H1 (cell line): ENCODE data around the gene PTPRE. TPM values are rescaled to one million over a fixed set of nuclear protein-coding genes. Genes with fewer than 3 reads are reported as not detected.

Source experiments
- CEBPB ChIP-seq: IDR thresholded peaks from 2 replicates; pipeline ENCODE4 v1.6.1; 2012; ENCODE audit warnings: low read depth, low read length
- polyA plus RNA-seq, 7 experiments: library from polyadenylated mRNA; depleted of rRNA in 3 of 7; stranded (reverse) in 5 of 7; unstranded in 2 of 7; fragments of >200 nt in 5 of 7; fragments of 200-250 nt in 2 of 7; gene quantifications; 1 replicate in 5 of 7; 2 replicates in 1 of 7; 4 replicates in 1 of 7; pipeline versions ENCODE4 v1.2.1 to v1.2.3, GENCODE V29; 2011 to 2013; ENCODE audit warnings: missing spikeins in 2 of 7, mixed read lengths in 2 of 7
- total RNA-seq: library from RNA; stranded (reverse); fragmentation: NEBNext Ultra II Directional; extraction: Animal tissue kit (Norgen Biotek cat#: 25700); gene quantifications from 2 replicates; pipeline ENCODE4 v1.2.1, GENCODE V29; 2021
- TF ChIP-seq, protein P1 (sequence below): fragments of 300-600 bp; sonication (generic); IDR thresholded peaks from 2 replicates; pipeline ENCODE4 v1.7.1; 2012; ENCODE audit warnings: low read length, moderate library complexity, mild to moderate bottlenecking, inconsistent platforms; ENCODE audit not compliant: insufficient replicate concordance
- TF ChIP-seq, protein P2 (sequence below): IDR thresholded peaks from 2 replicates; pipeline ENCODE4 v1.6.1; 2012; ENCODE audit warnings: low read length, inconsistent platforms

The PTPRE gene
- total and polyA plus RNA-seq, 2 of the 8 experiments (the other 6 are each of a cell fraction or from before 2014, with no cell fraction given), result 0.33 to 0.54 TPM

DNA sequence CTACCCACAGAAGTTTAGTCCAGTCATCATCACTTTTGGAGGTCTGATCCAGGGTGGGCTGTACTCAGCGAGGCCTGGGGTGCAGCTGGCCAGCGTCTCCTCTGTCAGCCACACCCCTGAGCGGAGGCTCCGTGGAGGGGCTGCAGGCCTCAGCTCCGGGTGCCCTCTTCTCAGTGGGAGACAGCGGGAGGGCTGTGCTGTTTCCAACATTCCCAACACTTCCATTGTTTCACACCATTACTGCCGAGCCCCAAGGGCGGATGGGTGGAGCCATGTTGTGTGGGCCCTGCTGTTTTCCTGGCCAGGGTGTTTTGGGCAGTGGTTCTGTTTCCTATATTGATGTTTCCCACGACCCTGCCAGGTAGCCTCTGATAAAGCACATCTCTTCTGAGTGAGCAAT is 124.3 kb downstream of the PTPRE start (continued):
- TF ChIP-seq, protein P1, sequence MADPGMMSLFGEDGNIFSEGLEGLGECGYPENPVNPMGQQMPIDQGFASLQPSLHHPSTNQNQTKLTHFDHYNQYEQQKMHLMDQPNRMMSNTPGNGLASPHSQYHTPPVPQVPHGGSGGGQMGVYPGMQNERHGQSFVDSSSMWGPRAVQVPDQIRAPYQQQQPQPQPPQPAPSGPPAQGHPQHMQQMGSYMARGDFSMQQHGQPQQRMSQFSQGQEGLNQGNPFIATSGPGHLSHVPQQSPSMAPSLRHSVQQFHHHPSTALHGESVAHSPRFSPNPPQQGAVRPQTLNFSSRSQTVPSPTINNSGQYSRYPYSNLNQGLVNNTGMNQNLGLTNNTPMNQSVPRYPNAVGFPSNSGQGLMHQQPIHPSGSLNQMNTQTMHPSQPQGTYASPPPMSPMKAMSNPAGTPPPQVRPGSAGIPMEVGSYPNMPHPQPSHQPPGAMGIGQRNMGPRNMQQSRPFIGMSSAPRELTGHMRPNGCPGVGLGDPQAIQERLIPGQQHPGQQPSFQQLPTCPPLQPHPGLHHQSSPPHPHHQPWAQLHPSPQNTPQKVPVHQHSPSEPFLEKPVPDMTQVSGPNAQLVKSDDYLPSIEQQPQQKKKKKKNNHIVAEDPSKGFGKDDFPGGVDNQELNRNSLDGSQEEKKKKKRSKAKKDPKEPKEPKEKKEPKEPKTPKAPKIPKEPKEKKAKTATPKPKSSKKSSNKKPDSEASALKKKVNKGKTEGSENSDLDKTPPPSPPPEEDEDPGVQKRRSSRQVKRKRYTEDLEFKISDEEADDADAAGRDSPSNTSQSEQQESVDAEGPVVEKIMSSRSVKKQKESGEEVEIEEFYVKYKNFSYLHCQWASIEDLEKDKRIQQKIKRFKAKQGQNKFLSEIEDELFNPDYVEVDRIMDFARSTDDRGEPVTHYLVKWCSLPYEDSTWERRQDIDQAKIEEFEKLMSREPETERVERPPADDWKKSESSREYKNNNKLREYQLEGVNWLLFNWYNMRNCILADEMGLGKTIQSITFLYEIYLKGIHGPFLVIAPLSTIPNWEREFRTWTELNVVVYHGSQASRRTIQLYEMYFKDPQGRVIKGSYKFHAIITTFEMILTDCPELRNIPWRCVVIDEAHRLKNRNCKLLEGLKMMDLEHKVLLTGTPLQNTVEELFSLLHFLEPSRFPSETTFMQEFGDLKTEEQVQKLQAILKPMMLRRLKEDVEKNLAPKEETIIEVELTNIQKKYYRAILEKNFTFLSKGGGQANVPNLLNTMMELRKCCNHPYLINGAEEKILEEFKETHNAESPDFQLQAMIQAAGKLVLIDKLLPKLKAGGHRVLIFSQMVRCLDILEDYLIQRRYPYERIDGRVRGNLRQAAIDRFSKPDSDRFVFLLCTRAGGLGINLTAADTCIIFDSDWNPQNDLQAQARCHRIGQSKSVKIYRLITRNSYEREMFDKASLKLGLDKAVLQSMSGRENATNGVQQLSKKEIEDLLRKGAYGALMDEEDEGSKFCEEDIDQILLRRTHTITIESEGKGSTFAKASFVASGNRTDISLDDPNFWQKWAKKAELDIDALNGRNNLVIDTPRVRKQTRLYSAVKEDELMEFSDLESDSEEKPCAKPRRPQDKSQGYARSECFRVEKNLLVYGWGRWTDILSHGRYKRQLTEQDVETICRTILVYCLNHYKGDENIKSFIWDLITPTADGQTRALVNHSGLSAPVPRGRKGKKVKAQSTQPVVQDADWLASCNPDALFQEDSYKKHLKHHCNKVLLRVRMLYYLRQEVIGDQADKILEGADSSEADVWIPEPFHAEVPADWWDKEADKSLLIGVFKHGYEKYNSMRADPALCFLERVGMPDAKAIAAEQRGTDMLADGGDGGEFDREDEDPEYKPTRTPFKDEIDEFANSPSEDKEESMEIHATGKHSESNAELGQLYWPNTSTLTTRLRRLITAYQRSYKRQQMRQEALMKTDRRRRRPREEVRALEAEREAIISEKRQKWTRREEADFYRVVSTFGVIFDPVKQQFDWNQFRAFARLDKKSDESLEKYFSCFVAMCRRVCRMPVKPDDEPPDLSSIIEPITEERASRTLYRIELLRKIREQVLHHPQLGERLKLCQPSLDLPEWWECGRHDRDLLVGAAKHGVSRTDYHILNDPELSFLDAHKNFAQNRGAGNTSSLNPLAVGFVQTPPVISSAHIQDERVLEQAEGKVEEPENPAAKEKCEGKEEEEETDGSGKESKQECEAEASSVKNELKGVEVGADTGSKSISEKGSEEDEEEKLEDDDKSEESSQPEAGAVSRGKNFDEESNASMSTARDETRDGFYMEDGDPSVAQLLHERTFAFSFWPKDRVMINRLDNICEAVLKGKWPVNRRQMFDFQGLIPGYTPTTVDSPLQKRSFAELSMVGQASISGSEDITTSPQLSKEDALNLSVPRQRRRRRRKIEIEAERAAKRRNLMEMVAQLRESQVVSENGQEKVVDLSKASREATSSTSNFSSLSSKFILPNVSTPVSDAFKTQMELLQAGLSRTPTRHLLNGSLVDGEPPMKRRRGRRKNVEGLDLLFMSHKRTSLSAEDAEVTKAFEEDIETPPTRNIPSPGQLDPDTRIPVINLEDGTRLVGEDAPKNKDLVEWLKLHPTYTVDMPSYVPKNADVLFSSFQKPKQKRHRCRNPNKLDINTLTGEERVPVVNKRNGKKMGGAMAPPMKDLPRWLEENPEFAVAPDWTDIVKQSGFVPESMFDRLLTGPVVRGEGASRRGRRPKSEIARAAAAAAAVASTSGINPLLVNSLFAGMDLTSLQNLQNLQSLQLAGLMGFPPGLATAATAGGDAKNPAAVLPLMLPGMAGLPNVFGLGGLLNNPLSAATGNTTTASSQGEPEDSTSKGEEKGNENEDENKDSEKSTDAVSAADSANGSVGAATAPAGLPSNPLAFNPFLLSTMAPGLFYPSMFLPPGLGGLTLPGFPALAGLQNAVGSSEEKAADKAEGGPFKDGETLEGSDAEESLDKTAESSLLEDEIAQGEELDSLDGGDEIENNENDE, result no peak
- no peak for TF ChIP-seq CEBPB
- TF ChIP-seq, protein P2, sequence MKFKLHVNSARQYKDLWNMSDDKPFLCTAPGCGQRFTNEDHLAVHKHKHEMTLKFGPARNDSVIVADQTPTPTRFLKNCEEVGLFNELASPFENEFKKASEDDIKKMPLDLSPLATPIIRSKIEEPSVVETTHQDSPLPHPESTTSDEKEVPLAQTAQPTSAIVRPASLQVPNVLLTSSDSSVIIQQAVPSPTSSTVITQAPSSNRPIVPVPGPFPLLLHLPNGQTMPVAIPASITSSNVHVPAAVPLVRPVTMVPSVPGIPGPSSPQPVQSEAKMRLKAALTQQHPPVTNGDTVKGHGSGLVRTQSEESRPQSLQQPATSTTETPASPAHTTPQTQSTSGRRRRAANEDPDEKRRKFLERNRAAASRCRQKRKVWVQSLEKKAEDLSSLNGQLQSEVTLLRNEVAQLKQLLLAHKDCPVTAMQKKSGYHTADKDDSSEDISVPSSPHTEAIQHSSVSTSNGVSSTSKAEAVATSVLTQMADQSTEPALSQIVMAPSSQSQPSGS, result no peak
